Lung (tissue), 12 donors: ENCODE data around the gene IQSEC1. TPM values are rescaled to one million over a fixed set of nuclear protein-coding genes. Genes with fewer than 3 reads are reported as not detected.
A peak's percentile ranks its signal among the peaks of the same experiment; 100 is the strongest.

Experiments
- ATAC-seq: fragments of 200-7000 bp; cut with Tn5 transposase; one replicate; pipeline ENCODE4 v1.9.1; 2020; ENCODE audit warnings: moderate number of reproducible peaks; ENCODE audit not compliant: insufficient read depth, low FRiP score
- DNase-seq, 3 donors: peaks; one replicate each; pipeline ENCODE4 v3.0.0-alpha.2; 2013 to 2017
- H3K27ac ChIP-seq, 2 donors: one replicate each; pipeline ENCODE4 v1.5.1; 2013; ENCODE audit warnings: mild to moderate bottlenecking in 2 of 2, moderate library complexity in 2 of 2, control low read depth in 1 of 2, inconsistent platforms in 1 of 2, low read depth in 1 of 2, low read length in 1 of 2
- H3K27me3 ChIP-seq, 3 donors: one replicate each; pipeline ENCODE4 v1.5.1; 2013; ENCODE audit warnings: low read length in 2 of 3; ENCODE audit not compliant: control insufficient read depth in 3 of 3, insufficient read depth in 3 of 3
- H3K36me3 ChIP-seq, 4 donors: one replicate each; pipeline ENCODE4 v1.5.1; 2013; ENCODE audit warnings: low read length in 4 of 4, mild to moderate bottlenecking in 1 of 4, moderate library complexity in 1 of 4; ENCODE audit not compliant: control insufficient read depth in 4 of 4, insufficient read depth in 4 of 4
- H3K4me1 ChIP-seq, 5 donors: one replicate each; pipeline ENCODE4 v1.5.1; 2013; ENCODE audit warnings: low read length in 5 of 5, mild to moderate bottlenecking in 2 of 5, moderate library complexity in 1 of 5; ENCODE audit not compliant: control insufficient read depth in 5 of 5, insufficient read depth in 5 of 5
- H3K4me3 ChIP-seq: one replicate; pipeline ENCODE4 v1.5.1; 2013; ENCODE audit warnings: mild to moderate bottlenecking, control low read depth, moderate library complexity
- H3K9ac ChIP-seq, 2 donors: one replicate each; pipeline ENCODE4 v1.5.1; 2013; ENCODE audit warnings: low read length in 2 of 2, control low read depth in 1 of 2; ENCODE audit not compliant: insufficient read depth in 1 of 2
- H3K9me3 ChIP-seq, 4 donors: one replicate each; pipeline ENCODE4 v1.5.1; 2013; ENCODE audit warnings: low read length in 3 of 4, mild to moderate bottlenecking in 1 of 4, moderate library complexity in 1 of 4; ENCODE audit not compliant: control insufficient read depth in 4 of 4, insufficient read depth in 3 of 4
- CTCF ChIP-seq: IDR thresholded peaks from 2 replicates; pipeline ENCODE4 v1.5.1; 2012; ENCODE audit warnings: mild to moderate bottlenecking; ENCODE audit errors: control extremely low read depth, extremely low read depth
- WGBS, 2 donors: extraction: QIAGEN DNeasy Blood & Tissue Kit; methylation state at CpG; one replicate each; pipeline ENCODE4 v1.1.7; 2013; 5-methylcytosine and 5-hydroxymethylcytosine counted together
- polyA plus RNA-seq, 2 donors: library from polyadenylated mRNA; stranded (reverse); fragments of 200-250 nt; gene quantifications; one replicate each; pipeline ENCODE4 v1.2.1, GENCODE V29; 2013
- total RNA-seq, 2 donors: library from RNA; depleted of rRNA in 1 of 2; stranded (reverse); fragments of >200 nt in 1 of 2; gene quantifications; one replicate each; pipeline ENCODE4 v1.2.1, GENCODE V29; 2014 to 2021
- donor health status: control.
- donor health status: control.
- donor health status: Bipolar disorder and iron deficiency.
- donor health status: healthy.
- donor health status: DM: yes; HTN: yes; CAD: no.

IQSEC1 gene
- total and polyA plus RNA-seq, 4 donors: 13.9 to 69.1 (median 31.1) TPM

- H3K27ac ChIP-seq: no peak overlapping the region
- no peaks in the 10 kb centered on the region for H3K9me3 ChIP-seq
- H3K4me3 ChIP-seq: no peak overlapping the region
- no peak for TF ChIP-seq CTCF
- peaks cover 0 to 5% (median 0%) of the 10 kb centered on the region in 4 donors for H3K36me3 ChIP-seq
- no peak overlapping the region for H3K9ac ChIP-seq
- ATAC-seq: no peak
- H3K27me3 ChIP-seq: no peaks in the 10 kb centered on the region
- DNase-seq: no peak
- WGBS, 2 donors: 83 to 88% methylated on average over 14 of the region's 14 CpGs
- peaks cover 6 to 70% (median 22%) of the 10 kb centered on the region in 5 donors for H3K4me1 ChIP-seq
Measured at GRCh38 chr3:12952343-12953200, 120.7 kb downstream of the IQSEC1 start.

GRCh38 chr3:12948891-12949711, 124.1 kb downstream of the IQSEC1 start:
- H3K27ac ChIP-seq: no peak overlapping the region
- WGBS, 2 donors: 64 to 65% methylated on average over 10 of the region's 10 CpGs
- peaks cover 0 to 9% (median 0%) of the 10 kb centered on the region in 4 donors for H3K36me3 ChIP-seq
- no peak overlapping the region for H3K4me3 ChIP-seq
- H3K27me3 ChIP-seq: no peaks in the 10 kb centered on the region
- ATAC-seq (peak; percentile 38), DNase-seq (no peak)
- peaks cover 8 to 52% (median 27%) of the 10 kb centered on the region in 5 donors for H3K4me1 ChIP-seq
- H3K9me3 ChIP-seq: no peaks in the 10 kb centered on the region
- TF ChIP-seq CTCF: no peak
- H3K9ac ChIP-seq: no peak overlapping the region

GRCh38 chr3:12948371-12948770, 124.9 kb downstream of the IQSEC1 start:
- H3K9me3 ChIP-seq: no peaks in the 10 kb centered on the region
- H3K27ac ChIP-seq: no peak overlapping the region
- no peak overlapping the region for H3K4me3 ChIP-seq
- DNase-seq: no peak
- H3K4me1 ChIP-seq: peaks cover 8 to 52% (median 27%) of the 10 kb centered on the region in 5 donors
- no peak for TF ChIP-seq CTCF
- H3K9ac ChIP-seq: no peak overlapping the region
- H3K36me3 ChIP-seq: peaks cover 0 to 7% (median 0%) of the 10 kb centered on the region in 4 donors
- no peak for ATAC-seq
- no peaks in the 10 kb centered on the region for H3K27me3 ChIP-seq
- WGBS, 2 donors: 76 to 82% methylated on average over 7 of the region's 7 CpGs
